ENCODE data around the gene RAPSN. TPM values are rescaled to one million over a fixed set of nuclear protein-coding genes. Genes with fewer than 3 reads are reported as not detected.

Gene RAPSN
- total RNA-seq, 1 donor: 0.43 TPM

- no peak overlapping the region for H3K4me3 ChIP-seq (ENCODE audit: low read depth, low read length)
- TF ChIP-seq CTCF (IDR thresholded peaks at IDR 0.05; ENCODE audit: insufficient read depth, low read depth, low read length): no peak
- no peak for DNase-seq (ENCODE audit: low read depth)
These were observed 45.4 kb downstream of the RAPSN start for GRCh38 chr11:47403571-47403970.

GRCh38 chr11:47403135-47403534 lies 45.8 kb downstream of the RAPSN start:
- no peak overlapping the region for H3K4me3 ChIP-seq (ENCODE audit: low read depth, low read length)
- no peak for TF ChIP-seq CTCF (IDR thresholded peaks at IDR 0.05; ENCODE audit: insufficient read depth, low read depth, low read length)
- DNase-seq (ENCODE audit: low read depth): no peak

- DNase-seq (ENCODE audit: low read depth): no peak
- no peak overlapping the region for H3K4me3 ChIP-seq (ENCODE audit: low read depth, low read length)
- no peak for TF ChIP-seq CTCF (IDR thresholded peaks at IDR 0.05; ENCODE audit: insufficient read depth, low read depth, low read length)
These were observed 48.1 kb downstream of the RAPSN start for GRCh38 chr11:47400768-47401279.

GRCh38 chr11:47399860-47400767 lies 48.8 kb downstream of the RAPSN start:
- no peak for TF ChIP-seq CTCF (IDR thresholded peaks at IDR 0.05; ENCODE audit: insufficient read depth, low read depth, low read length)
- DNase-seq (ENCODE audit: low read depth): no peak
- H3K4me3 ChIP-seq (ENCODE audit: low read depth, low read length): peak overlapping the region; percentile 56

GRCh38 chr11:47398551-47398950 lies 50.4 kb downstream of the RAPSN start:
- H3K4me3 ChIP-seq (ENCODE audit: low read depth, low read length): no peak overlapping the region
- no peak for DNase-seq (ENCODE audit: low read depth)
- no peak for TF ChIP-seq CTCF (IDR thresholded peaks at IDR 0.05; ENCODE audit: insufficient read depth, low read depth, low read length)

GRCh38 chr11:47398011-47398410 lies 50.9 kb downstream of the RAPSN start:
- DNase-seq (ENCODE audit: low read depth): no peak
- H3K4me3 ChIP-seq (ENCODE audit: low read depth, low read length): no peak overlapping the region
- no peak for TF ChIP-seq CTCF (IDR thresholded peaks at IDR 0.05; ENCODE audit: insufficient read depth, low read depth, low read length)
